H9 (cell line): ENCODE data around the gene RBMS3. TPM values are rescaled to one million over a fixed set of nuclear protein-coding genes. Genes with fewer than 3 reads are reported as not detected.
A peak's percentile ranks its signal among the peaks of the same experiment; 100 is the strongest.

ENCODE experiments used
- DNase-seq: peaks from one replicate; pipeline ENCODE4 v3.0.0-alpha.2; 2017
- H2AFZ ChIP-seq: one replicate; pipeline ENCODE4 v1.6.1; 2013; ENCODE audit warnings: mild to moderate bottlenecking, low read length, control low read depth, moderate library complexity
- H2AK5ac ChIP-seq: 2 replicates; pipeline ENCODE4 v1.6.1; 2013; ENCODE audit warnings: low read length, control low read depth, mixed read lengths; ENCODE audit not compliant: insufficient read length
- H2BK120ac ChIP-seq: one replicate; pipeline ENCODE4 v1.6.1; 2013; ENCODE audit warnings: low read depth, mild to moderate bottlenecking, low read length, control low read depth, inconsistent platforms; ENCODE audit not compliant: poor library complexity, severe bottlenecking
- H2BK12ac ChIP-seq: 2 replicates; pipeline ENCODE4 v1.6.1; 2013; ENCODE audit warnings: low read length, control low read depth, mixed read lengths, low read depth; ENCODE audit not compliant: insufficient read length
- H2BK15ac ChIP-seq: 2 replicates; pipeline ENCODE4 v1.6.1; 2013; ENCODE audit warnings: low read depth, low read length, control low read depth
- H2BK20ac ChIP-seq: one replicate; pipeline ENCODE4 v1.6.1; 2013; ENCODE audit warnings: low read depth, mild to moderate bottlenecking, low read length, control low read depth, inconsistent platforms; ENCODE audit not compliant: poor library complexity, severe bottlenecking
- H2BK5ac ChIP-seq: 2 replicates; pipeline ENCODE4 v1.6.1; 2013; ENCODE audit warnings: low read length, control low read depth, mixed read lengths; ENCODE audit not compliant: insufficient read length
- H3K14ac ChIP-seq: 2 replicates; pipeline ENCODE4 v1.6.1; 2013; ENCODE audit warnings: low read length, control low read depth; ENCODE audit not compliant: insufficient read depth
- H3K18ac ChIP-seq: 2 replicates; pipeline ENCODE4 v1.6.1; 2013; ENCODE audit warnings: low read depth, mild to moderate bottlenecking, mixed read lengths, low read length, control low read depth; ENCODE audit not compliant: insufficient read length
- H3K23ac ChIP-seq: 2 replicates; pipeline ENCODE4 v1.6.1; 2013; ENCODE audit warnings: low read length, control low read depth, mixed read lengths, low read depth; ENCODE audit not compliant: insufficient read length
- H3K23me2 ChIP-seq: 2 replicates; pipeline ENCODE4 v1.6.1; 2013; ENCODE audit warnings: low read depth, mild to moderate bottlenecking, mixed read lengths, low read length, control low read depth; ENCODE audit not compliant: insufficient read length, poor library complexity, severe bottlenecking
- H3K27ac ChIP-seq: 2 replicates; pipeline ENCODE4 v1.5.1; 2013; ENCODE audit warnings: low read length, control low read depth, mixed read lengths, low read depth; ENCODE audit not compliant: insufficient read length
- H3K27me3 ChIP-seq: 2 replicates; pipeline ENCODE4 v1.6.1; 2013; ENCODE audit warnings: low read length, control low read depth, inconsistent platforms; ENCODE audit not compliant: insufficient read depth
- H3K4ac ChIP-seq: 2 replicates; pipeline ENCODE4 v1.6.1; 2013; ENCODE audit warnings: low read depth, mild to moderate bottlenecking, control low read depth, inconsistent platforms, low read length, moderate library complexity
- H3K4me1 ChIP-seq: 2 replicates; pipeline ENCODE4 v1.6.1; 2013; ENCODE audit warnings: low read length, control low read depth, inconsistent platforms; ENCODE audit not compliant: insufficient read depth
- H3K4me2 ChIP-seq: 2 replicates; pipeline ENCODE4 v1.6.1; 2013; ENCODE audit warnings: low read length, control low read depth, mixed read lengths; ENCODE audit not compliant: insufficient read length, insufficient read depth
- H3K56ac ChIP-seq: 2 replicates; pipeline ENCODE4 v1.6.1; 2013; ENCODE audit warnings: low read depth, mild to moderate bottlenecking, mixed read lengths, low read length, control low read depth; ENCODE audit not compliant: insufficient read length
- H3K79me1 ChIP-seq: 2 replicates; pipeline ENCODE4 v1.6.1; 2013; ENCODE audit warnings: low read depth, mild to moderate bottlenecking, moderate library complexity, low read length, control low read depth, inconsistent platforms; ENCODE audit not compliant: insufficient read depth, poor library complexity, severe bottlenecking
- H3K79me2 ChIP-seq: 2 replicates; pipeline ENCODE4 v1.6.1; 2013; ENCODE audit warnings: low read length, control low read depth, inconsistent platforms; ENCODE audit not compliant: insufficient read depth
- H3K9ac ChIP-seq: 2 replicates; pipeline ENCODE4 v1.6.1; 2013; ENCODE audit warnings: low read length, control low read depth, mixed read lengths; ENCODE audit not compliant: insufficient read length; ENCODE audit errors: extremely low read depth
- H3K9me3 ChIP-seq: one replicate; pipeline ENCODE4 v1.6.1; 2013; ENCODE audit warnings: low read depth, low read length, inconsistent platforms; ENCODE audit not compliant: control insufficient read depth
- H3T11ph ChIP-seq: one replicate; pipeline ENCODE4 v1.6.1; 2013; ENCODE audit warnings: mild to moderate bottlenecking, low read length, control low read depth, inconsistent platforms
- H4K20me1 ChIP-seq: one replicate; pipeline ENCODE4 v1.6.1; 2013; ENCODE audit not compliant: control insufficient read depth, insufficient read length, insufficient read depth
- H4K5ac ChIP-seq: 2 replicates; pipeline ENCODE4 v1.6.1; 2013; ENCODE audit warnings: low read depth, mild to moderate bottlenecking, mixed read lengths, low read length, control low read depth; ENCODE audit not compliant: insufficient read length
- H4K8ac ChIP-seq: replicated peaks from 2 replicates; pipeline ENCODE4 v1.6.1; 2013; ENCODE audit warnings: low read length, control low read depth, mixed read lengths, low read depth; ENCODE audit not compliant: insufficient read length
- H4K91ac ChIP-seq: 2 replicates; pipeline ENCODE4 v1.6.1; 2013; ENCODE audit warnings: low read depth, mild to moderate bottlenecking, moderate library complexity, mixed read lengths, low read length, control low read depth; ENCODE audit not compliant: insufficient read length
- H3K27ac Mint-ChIP-seq, 3 experiments: 2 replicates in 2 of 3; 3 replicates in 1 of 3; pipeline ENCODE4 v1.8.0; 2020 to 2021; ENCODE audit warnings: mixed read lengths in 3 of 3, mild to moderate bottlenecking in 1 of 3, moderate library complexity in 1 of 3
- H3K27me3 Mint-ChIP-seq: 2 replicates; pipeline ENCODE4 v1.8.0; 2021; ENCODE audit warnings: low read depth, mild to moderate bottlenecking, moderate library complexity, mixed read lengths
- H3K36me3 Mint-ChIP-seq, 3 experiments: 2 replicates in 2 of 3; 3 replicates in 1 of 3; pipeline ENCODE4 v1.8.0; 2020 to 2021; ENCODE audit warnings: low read depth in 3 of 3, mixed read lengths in 3 of 3; ENCODE audit not compliant: insufficient read depth in 1 of 3
- H3K4me1 Mint-ChIP-seq, 2 experiments: 2 replicates each; pipeline ENCODE4 v1.8.0; 2020; ENCODE audit warnings: mixed read lengths in 2 of 2
- H3K4me3 Mint-ChIP-seq, 2 experiments: 2 replicates in 1 of 2; 3 replicates in 1 of 2; pipeline ENCODE4 v1.8.0; 2020 to 2021; ENCODE audit warnings: mild to moderate bottlenecking in 2 of 2, mixed read lengths in 2 of 2, moderate library complexity in 1 of 2
- H3K9me3 Mint-ChIP-seq, 2 experiments: 2 replicates in 1 of 2; 3 replicates in 1 of 2; pipeline ENCODE4 v1.8.0; 2020; ENCODE audit warnings: mild to moderate bottlenecking in 2 of 2, mixed read lengths in 2 of 2, moderate library complexity in 1 of 2
- WGBS: extraction: QIAGEN DNeasy Blood & Tissue Kit; methylation state at CpG from one replicate; pipeline ENCODE4 v1.1.7; 2013; ENCODE audit warnings: missing lambda C conversion rate, low lambda C conversion rate, mixed read lengths; ENCODE audit not compliant: insufficient read length; ENCODE audit errors: extremely low coverage; 5-methylcytosine and 5-hydroxymethylcytosine counted together
- total RNA-seq: library from RNA; stranded (reverse); gene quantifications from 2 replicates; pipeline ENCODE4 v1.2.1, GENCODE V29; 2021
- TF ChIP-seq, protein P1 (sequence below): fragments of 200-600 bp; sonication (generic); conservative IDR thresholded peaks from 3 replicates; pipeline ENCODE4 v1.8.0; 2021; ENCODE audit warnings: antibody characterized with exemption, mild to moderate bottlenecking

RBMS3 gene
- total RNA-seq, 1 experiment from 2014 or later = 8.1 TPM

DNA sequence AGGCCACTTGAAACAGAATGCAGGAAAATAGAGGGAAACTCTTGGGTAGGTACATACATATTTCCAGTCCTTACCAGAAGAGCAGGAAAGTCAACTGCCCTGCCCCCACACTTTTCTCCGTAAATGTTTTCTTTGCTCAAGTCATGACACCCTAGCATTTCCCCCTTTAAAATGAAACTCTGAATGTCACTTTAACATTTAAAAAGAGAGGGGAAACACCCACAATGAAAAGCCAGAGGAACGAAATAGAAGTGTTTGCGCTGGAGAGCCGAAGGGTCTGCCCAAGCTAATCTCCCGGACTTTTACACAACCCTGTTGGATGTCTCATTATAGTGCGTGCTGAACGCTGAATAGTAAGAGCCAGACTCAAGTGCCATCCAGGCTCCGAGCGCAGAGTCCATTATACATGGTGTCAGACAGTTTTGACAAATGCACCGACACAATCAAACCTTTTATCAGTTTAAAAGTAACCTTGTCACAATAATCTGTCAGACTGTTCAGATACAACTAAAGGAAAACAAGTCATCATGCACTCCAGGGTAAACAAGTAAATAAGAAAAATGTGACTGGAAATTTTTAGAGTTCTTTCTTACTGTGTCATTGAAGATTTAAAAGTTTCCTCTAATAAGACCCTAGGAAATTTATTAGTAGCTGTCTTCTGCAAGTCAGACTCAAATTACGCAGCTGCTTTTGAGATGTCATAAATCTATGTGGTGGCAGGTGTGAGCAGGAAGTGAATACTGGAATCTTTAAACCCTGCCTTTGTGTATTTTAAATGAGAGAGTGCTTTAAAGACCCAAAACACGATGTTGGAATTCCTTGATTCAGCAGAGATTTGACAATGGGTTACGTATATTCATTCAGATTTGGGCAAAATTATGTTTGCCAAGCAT, 159.8 kb downstream of the RBMS3 start:
- Histone ChIP-seq H3K9me3 (no peaks in the 10 kb centered on the region), H2BK120ac (no peak overlapping the region), H4K5ac (no peak overlapping the region), H2BK5ac (no peak overlapping the region), H3K27me3 (no peaks in the 10 kb centered on the region), H4K8ac (no peak overlapping the region), H3K18ac (no peak overlapping the region), H4K20me1 (no peaks in the 10 kb centered on the region), H4K91ac (no peak overlapping the region), H3K4ac (no peak overlapping the region), H2AFZ (no peak overlapping the region), H2BK15ac (no peak overlapping the region), H3K56ac (no peak overlapping the region), H2BK12ac (no peak overlapping the region), H2BK20ac (no peak overlapping the region), H3K79me1 (no peaks in the 10 kb centered on the region), H3K14ac (no peak overlapping the region), H3K23ac (no peak overlapping the region), H2AK5ac (no peak overlapping the region), H3K4me2 (no peak overlapping the region), H3K79me2 (no peaks in the 10 kb centered on the region), H3K4me1 (peaks cover 6% of the 10 kb centered on the region; the same call in 1 of the 2 replicates), H3K27ac (no peak overlapping the region), H3K23me2 (no peaks in the 10 kb centered on the region), H3T11ph (no peak overlapping the region), H3K9ac (no peak overlapping the region)
- H3K27ac Mint-ChIP-seq = peak overlapping the region in 1 of 3 experiments; percentile 55; a peak in 2 of 7 replicates
- TF ChIP-seq, protein P1, sequence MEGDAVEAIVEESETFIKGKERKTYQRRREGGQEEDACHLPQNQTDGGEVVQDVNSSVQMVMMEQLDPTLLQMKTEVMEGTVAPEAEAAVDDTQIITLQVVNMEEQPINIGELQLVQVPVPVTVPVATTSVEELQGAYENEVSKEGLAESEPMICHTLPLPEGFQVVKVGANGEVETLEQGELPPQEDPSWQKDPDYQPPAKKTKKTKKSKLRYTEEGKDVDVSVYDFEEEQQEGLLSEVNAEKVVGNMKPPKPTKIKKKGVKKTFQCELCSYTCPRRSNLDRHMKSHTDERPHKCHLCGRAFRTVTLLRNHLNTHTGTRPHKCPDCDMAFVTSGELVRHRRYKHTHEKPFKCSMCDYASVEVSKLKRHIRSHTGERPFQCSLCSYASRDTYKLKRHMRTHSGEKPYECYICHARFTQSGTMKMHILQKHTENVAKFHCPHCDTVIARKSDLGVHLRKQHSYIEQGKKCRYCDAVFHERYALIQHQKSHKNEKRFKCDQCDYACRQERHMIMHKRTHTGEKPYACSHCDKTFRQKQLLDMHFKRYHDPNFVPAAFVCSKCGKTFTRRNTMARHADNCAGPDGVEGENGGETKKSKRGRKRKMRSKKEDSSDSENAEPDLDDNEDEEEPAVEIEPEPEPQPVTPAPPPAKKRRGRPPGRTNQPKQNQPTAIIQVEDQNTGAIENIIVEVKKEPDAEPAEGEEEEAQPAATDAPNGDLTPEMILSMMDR = no peak
- H3K4me1 Mint-ChIP-seq = peaks cover 22 to 30% of the 10 kb centered on the region in 2 experiments
- no CpG with 5 or more reads among the region's 13 CpGs for WGBS
- H3K36me3 Mint-ChIP-seq = no peaks in the 10 kb centered on the region; a peak in 1 of 7 replicates
- H3K27me3 Mint-ChIP-seq = no peaks in the 10 kb centered on the region
- H3K4me3 Mint-ChIP-seq = peak overlapping the region in 1 of 2 experiments; percentile 40; a peak in 2 of 5 replicates
- DNase-seq = no peak
- no peaks in the 10 kb centered on the region for H3K9me3 Mint-ChIP-seq
